ENCODE measurements around the gene CRYZL1.

Gene CRYZL1

DNA sequence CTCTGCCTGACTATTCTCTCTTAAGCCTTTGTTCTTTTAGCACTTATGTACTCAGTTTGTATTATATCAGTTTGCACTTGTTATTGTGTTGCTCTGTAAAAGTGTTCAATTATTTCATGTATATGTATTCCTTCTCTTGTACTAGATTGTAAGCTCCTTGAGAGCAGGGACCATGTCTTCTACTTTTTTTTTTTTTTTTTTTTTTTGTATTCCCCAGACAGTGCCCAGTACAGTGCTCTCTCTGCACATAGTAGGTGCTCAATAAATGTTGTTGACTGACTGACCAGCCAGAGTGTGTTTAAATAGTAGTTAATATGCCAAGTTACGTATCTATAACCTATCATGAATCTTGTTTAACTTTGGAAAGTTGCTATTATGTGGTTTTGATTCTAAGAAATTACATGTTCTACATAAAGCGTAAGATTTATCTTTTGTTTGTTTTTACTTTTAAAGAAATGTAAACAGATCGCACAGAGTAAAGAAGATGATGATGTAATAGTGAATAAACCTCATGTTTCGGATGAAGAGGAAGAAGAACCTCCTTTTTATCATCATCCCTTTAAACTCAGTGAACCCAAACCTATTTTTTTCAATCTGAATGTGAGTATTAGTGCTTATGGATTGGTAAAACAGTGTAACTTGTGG is 82.6 kb downstream of the CRYZL1 start:
- FAIRE-seq = no peak

DNA sequence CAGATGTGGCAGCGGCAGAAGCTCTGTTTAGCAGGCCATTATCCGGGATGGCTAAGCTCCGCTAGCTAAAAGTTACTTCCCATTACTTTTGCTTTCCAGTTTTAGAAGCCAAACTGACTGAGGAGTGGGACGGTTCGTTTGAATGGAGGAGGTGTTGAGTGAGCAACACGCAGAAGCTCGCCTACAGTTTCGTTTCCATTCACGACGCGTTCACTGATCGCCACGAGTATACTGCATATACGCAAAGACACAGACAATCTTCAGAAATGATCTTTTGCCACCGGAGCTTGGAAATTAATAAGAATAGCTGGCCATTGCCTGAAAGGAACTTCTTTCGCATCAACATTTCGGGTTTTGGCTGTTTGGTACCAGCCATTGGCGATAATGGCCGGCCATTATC is 84.1 kb downstream of the CRYZL1 start:
- FAIRE-seq = no peak

DNA sequence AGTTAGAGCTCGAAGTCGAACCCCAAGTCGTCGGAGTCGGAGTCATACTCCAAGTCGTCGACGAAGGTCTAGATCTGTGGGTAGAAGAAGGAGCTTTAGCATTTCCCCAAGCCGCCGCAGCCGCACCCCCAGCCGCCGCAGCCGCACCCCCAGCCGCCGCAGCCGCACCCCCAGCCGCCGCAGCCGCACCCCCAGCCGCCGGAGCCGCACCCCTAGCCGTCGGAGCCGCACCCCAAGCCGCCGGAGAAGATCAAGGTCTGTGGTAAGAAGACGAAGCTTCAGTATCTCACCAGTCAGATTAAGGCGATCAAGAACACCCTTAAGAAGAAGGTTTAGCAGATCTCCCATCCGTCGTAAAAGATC is 86.6 kb downstream of the CRYZL1 start:
- FAIRE-seq = no peak

DNA sequence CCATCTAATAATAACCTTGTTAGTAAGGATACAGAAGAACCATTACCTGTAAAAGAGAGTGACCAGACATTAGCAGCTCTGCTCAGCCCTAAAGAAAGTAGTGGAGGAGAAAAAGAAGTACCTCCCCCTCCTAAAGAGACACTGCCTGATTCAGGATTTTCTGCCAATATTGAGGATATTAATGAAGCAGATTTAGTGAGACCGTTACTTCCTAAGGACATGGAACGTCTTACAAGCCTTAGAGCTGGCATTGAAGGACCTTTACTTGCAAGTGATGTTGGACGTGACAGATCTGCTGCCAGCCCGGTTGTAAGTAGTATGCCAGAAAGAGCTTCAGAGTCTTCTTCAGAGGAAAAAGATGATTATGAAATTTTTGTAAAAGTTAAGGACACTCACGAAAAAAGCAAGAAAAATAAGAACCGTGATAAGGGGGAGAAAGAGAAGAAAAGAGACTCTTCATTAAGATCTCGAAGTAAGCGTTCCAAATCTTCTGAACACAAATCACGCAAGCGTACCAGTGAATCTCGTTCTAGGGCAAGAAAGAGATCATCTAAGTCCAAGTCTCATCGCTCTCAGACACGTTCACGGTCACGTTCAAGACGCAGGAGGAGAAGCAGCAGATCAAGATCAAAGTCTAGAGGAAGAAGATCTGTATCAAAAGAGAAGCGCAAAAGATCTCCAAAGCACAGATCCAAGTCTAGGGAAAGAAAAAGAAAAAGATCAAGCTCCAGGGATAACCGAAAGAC is 87.1 kb downstream of the CRYZL1 start:
- FAIRE-seq = no peak

DNA sequence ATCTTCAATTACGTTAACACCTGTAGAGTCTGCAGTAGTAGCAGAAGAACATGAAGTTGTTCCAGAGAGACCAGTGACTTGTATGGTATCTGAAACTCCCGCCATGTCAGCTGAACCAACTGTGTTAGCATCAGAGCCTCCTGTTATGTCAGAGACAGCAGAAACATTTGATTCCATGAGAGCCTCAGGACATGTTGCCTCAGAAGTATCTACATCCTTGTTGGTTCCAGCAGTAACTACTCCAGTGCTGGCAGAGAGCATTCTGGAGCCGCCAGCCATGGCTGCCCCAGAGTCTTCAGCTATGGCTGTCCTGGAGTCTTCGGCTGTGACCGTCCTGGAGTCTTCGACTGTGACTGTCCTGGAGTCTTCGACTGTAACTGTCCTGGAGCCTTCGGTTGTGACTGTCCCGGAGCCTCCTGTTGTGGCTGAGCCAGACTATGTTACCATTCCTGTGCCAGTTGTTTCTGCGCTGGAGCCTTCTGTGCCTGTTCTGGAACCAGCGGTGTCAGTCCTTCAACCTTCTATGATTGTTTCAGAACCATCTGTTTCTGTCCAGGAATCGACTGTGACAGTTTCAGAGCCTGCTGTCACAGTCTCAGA is 88.4 kb downstream of the CRYZL1 start:
- FAIRE-seq = no peak

DNA sequence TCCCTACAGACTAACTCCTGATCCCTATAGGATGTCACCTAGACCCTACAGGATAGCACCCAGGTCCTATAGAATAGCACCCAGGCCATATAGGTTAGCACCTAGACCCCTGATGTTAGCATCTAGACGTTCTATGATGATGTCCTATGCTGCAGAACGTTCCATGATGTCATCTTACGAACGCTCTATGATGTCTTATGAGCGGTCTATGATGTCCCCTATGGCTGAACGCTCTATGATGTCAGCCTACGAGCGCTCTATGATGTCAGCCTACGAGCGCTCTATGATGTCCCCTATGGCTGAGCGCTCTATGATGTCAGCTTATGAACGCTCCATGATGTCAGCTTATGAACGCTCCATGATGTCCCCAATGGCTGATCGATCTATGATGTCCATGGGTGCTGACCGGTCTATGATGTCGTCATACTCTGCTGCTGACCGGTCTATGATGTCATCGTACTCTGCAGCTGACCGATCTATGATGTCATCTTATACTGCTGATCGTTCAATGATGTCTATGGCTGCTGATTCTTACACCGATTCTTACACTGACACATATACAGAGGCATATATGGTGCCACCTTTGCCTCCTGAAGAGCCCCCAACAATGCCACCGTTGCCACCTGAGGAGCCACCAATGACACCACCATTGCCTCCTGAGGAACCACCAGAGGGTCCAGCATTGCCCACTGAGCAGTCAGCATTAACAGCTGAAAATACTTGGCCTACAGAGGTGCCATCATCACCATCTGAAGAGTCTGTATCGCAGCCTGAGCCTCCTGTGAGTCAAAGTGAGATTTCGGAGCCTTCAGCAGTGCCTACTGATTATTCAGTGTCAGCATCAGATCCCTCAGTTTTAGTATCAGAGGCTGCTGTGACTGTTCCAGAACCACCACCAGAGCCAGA is 89.2 kb downstream of the CRYZL1 start:
- FAIRE-seq = no peak

DNA sequence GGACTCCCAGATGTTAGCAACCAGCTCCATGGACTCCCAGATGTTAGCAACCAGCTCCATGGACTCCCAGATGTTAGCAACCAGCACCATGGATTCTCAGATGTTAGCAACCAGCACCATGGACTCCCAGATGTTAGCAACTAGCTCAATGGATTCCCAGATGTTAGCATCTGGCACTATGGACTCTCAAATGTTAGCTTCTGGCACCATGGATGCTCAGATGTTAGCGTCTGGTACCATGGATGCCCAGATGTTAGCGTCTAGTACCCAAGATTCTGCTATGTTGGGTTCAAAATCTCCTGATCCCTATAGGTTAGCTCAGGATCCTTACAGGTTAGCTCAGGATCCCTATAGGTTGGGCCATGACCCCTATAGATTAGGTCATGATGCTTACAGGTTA is 89.9 kb downstream of the CRYZL1 start:
- no peak for FAIRE-seq

DNA sequence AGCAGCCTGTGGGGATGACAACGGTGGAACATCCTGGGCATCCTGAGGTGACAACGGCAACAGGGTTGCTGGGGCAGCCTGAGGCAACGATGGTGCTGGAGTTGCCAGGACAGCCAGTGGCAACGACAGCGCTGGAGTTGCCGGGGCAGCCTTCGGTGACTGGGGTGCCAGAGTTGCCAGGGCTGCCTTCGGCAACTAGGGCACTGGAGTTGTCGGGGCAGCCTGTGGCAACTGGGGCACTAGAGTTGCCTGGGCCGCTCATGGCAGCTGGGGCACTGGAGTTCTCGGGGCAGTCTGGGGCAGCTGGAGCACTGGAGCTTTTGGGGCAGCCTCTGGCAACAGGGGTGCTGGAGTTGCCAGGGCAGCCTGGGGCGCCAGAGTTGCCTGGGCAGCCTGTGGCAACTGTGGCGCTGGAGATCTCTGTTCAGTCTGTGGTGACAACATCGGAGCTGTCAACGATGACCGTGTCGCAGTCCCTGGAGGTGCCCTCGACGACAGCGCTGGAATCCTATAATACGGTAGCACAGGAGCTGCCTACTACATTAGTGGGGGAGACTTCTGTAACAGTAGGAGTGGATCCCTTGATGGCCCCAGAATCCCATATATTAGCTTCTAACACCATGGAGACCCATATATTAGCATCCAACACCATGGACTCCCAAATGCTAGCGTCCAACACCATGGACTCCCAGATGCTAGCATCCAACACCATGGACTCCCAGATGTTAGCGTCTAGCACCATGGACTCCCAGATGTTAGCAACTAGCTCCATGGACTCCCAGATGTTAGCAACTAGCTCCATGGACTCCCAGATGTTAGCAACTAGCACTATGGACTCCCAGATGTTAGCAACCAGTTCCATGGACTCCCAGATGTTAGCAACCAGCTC is 90.5 kb downstream of the CRYZL1 start:
- no peak for FAIRE-seq

DNA sequence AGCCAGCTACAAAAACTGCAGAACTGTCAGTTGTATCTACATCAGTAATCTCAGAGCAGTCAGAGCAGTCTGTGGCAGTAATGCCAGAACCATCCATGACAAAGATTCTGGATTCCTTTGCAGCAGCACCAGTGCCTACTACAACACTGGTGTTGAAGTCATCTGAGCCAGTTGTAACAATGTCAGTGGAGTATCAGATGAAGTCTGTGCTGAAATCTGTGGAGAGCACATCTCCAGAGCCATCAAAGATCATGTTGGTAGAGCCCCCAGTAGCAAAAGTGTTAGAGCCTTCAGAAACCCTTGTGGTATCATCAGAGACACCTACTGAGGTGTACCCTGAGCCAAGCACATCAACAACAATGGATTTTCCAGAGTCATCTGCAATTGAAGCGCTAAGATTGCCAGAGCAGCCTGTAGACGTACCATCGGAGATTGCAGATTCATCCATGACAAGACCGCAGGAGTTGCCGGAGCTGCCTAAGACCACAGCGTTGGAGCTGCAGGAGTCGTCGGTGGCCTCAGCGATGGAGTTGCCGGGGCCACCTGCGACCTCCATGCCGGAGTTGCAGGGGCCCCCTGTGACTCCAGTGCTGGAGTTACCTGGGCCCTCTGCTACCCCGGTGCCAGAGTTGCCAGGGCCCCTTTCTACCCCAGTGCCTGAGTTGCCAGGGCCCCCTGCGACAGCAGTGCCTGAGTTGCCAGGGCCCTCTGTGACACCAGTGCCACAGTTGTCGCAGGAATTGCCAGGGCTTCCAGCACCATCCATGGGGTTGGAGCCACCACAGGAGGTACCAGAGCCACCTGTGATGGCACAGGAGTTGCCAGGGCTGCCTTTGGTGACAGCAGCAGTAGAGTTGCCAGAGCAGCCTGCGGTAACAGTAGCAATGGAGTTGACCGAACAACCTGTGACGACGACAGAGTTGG is 91.4 kb downstream of the CRYZL1 start:
- no peak for FAIRE-seq

DNA sequence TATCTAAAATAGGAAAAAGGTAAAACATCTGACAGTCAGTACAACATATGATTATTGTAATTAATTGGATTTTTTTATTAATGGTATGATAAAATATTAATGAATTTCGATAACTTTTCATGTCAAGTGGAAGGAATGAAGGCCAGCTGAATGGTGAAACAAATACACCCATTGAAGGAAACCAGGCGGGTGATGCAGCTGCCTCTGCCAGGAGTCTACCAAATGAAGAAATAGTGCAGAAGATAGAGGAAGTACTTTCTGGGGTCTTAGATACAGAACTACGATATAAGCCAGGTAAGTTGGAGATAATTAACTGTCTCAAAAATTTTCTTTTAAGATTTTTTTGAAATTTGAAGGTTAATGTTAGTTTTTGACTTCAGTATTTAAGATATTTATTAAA is 95.5 kb downstream of the CRYZL1 start:
- no peak for FAIRE-seq

DNA sequence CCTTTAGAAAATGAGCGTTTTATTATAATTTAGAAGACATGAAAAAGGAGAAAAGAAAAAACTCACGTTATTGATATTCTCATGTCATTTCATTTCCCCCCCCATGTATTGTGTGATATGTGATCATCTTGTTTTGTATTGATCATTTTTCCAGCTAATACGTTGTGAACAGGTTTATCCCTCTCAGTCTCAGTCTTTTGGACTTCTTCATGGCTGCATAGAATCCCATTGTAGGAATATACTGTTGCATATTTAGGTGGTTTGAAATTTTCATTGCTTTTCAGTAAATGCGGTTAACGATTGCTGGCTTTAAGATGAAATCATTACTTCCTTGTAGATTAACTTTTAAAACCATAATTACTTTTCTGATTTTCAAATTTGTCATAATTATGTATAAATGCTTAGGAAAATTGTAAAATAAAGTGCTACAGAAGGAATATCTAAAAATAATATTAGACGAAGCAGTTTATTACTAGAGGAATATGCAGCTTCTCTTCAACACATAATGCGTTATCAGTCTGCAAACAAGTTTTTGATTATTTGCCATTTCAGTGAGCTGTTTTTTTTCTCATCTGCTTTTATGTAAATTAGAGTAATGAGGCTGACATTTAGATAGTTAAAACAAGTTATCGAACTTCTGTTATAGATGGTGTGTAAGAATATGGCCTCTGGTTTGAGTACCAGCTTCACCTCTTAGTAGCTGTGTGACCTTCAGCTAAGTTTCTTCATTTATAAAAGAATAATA is 96.9 kb downstream of the CRYZL1 start:
- FAIRE-seq = peak; percentile 18

DNA sequence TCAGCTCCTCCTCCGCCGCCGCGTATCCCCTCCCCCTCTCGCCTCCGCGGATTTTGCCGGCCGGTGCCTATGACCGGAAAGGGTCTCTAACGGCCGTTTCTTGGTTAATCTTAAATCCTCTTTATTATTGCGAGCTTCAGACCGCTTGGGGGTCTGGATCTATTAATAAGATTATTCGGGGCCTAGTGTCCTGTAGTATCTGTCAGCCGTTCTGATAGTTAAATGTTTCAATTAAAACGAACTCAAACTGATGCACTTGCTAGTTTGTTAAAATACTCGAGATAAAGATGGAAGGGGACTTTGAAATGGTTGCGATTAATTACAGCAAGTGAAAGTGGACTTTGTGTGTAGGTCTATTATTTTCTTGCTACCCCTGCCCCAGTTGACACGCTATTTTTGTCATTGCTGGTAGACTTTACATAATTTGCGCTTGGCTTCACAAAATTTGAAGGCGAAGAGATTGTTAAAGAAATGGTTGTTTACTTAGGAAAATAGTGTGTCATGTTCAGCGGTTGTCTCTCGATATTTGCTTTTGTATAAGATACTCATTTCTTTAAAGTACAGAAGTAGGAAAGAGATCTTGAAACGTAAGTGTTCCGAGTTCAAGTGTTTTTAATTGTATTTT is 97.9 kb downstream of the CRYZL1 start:
- no peak for FAIRE-seq

DNA sequence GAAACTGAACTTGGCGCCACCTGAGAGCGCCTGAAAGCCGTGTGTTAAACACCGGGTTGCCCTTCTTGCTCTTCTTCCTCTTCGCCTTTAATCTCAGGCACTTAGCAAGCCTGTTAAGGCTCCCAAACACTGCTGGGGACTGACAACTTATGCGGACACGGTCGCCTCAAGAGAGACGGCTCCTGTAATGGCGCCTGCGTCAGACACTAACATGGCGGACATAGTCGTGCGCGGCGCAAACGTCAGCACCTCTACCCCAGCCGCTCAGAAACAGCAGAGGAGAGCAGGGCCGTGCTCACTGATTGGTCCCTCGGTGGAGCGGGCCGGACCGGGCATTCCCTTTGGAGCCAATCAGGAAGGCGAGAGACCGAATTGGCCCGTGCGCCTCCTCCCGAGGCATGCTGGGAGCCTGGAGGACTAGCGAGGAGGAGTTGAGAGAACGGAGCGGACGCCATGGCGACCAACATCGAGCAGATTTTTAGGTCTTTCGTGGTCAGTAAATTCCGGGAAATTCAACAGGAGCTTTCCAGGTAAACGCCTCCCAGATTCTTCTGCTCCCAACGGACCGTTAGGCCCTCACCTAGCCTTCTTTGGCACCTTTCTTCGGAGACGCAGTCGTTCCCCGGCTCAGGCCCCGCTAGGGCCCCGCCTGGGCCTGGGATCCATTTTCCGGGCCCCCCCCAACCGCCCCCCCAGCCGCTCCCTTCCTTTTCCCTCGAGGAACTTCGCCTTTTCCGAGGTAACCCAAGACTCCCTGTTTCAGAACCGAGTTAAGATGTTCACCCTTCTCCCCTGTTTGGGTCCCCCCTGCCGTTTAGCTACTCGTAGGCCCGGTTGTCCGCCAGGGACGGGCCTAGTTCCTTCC is 98.7 kb downstream of the CRYZL1 start, which contains the start of gene SON:
Gene SON (plus strand): TSS at position 399 of the 865 bp plus-strand sequence. CDS start 55 bp downstream, at position 454.
- peak; percentile 91 for FAIRE-seq

DNA sequence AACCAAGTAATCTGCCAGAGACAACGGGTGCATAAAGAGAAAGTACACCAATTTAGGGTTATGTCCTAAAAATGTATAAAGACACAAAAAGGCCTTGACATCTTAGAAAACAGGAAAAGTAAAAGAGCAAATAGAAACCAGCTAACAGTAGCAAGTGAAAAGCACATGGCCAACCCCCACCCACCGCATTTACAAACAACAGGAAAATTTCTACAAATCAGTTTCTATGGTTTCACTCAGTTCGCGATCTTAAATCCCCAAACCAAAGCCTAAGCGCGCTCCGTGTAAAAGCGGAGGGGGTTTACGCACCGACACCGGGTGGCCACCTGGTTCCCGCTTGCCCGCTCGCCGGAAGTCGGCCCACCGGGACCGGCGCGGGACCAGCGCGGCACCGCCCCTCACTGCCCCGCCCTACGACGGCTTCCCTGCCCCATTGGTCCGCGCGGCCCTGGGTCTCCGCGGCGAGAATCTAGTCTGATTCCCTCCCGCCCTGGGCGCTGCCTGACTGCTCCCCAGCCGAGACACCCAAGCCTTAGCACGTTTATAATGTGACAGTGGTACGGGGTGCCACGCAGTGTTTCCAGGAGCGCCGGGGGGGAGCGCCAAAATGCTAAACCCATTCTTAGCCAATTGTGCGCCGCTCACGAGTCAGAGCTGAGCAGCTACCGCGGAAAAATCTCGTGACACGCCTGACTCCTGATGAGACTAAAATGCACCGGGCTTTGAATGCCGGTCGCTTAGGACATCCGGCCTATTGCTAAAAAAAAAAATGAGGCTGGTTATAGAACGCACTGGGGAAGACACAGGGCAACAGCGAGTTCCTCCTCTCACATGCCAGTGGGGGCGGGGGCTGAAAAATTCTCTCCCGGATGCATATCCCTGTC is 99.5 kb downstream of the CRYZL1 start, which contains the start of gene GART:
Gene GART (minus strand): TSS at position 362 of the 884 bp plus-strand sequence. CDS start 2,802 bp downstream, outside the sequence.
- FAIRE-seq = no peak

DNA sequence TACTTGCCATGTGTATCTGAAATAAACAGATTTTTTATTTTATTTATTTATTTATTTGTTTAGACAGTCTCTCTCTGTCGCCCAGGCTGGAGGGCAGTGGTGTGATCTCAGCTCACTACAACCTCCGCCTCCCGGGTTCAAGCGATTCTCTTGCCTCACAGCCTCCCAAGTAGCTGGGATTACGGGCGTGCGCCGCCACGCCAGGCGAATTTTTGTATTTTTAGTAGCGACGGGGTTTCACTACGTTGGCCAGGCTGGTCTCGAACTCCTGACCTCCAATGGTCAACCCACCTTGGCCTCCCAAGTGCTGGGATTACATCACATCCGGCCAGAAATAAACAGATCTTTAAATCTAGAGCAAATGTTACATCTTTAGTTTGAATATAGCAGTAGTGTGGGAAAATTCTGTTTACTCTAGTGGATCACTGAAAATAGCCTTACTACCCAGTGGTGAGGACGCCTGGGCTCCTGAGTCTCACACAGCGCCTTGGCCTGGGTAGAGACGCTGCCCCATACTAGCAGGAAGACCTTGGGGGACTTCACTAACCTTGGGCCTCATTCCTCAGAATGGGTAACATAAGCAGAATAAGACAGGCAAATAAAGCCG is 100.3 kb downstream of the CRYZL1 start:
- no peak for FAIRE-seq

DNA sequence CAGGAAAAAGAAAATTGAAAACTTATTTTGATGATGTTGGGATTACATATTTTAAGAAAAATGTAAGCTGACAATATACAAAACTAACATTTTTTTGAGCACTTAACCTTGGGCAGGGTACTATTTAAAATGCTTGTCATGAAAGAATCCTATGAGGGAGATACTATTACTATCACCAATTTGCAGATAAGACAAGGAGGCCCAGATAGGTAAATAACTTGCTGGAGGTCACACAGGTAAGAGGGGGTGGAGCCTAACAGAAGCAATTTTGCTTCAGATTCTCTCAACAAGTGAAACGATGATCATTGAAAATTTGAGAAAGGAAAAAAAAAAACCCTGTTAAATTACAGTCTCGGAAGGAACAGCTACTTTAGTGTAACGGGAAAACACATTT is 100.8 kb downstream of the CRYZL1 start:
- FAIRE-seq = no peak

DNA sequence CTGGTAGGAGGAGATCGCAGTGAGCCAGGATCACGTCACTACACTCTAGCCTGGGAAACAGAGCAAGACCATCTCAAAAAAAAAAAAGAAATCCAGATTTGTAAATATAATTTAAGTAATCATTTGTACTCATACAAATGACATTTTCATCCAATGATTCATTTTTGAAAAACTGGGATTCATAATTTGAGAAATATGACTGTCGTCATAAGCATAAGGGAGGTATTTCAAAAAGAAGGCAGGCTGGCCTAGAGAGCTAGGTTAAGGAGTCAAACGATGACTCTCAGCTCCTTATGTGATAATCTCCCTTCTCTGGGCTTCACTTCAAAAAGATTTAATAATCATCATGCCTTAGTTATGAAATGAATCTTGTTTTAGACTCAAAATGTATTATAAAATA is 101.9 kb downstream of the CRYZL1 start:
- no peak for FAIRE-seq

Data from endometrium (tissue), 2 donors.